Endometrium (tissue), 2 donors: ENCODE measurements around the gene REEP1.
A peak's percentile ranks its signal among the peaks of the same experiment; 100 is the strongest.

Experiments used
- FAIRE-seq: peaks from 2 replicates; lab custom pipeline; 2012; peaks lifted over from hg19 to GRCh38; lab: Jason Lieb, UNC
- donor health status: control.
- donor health status: control.

Gene REEP1

DNA sequence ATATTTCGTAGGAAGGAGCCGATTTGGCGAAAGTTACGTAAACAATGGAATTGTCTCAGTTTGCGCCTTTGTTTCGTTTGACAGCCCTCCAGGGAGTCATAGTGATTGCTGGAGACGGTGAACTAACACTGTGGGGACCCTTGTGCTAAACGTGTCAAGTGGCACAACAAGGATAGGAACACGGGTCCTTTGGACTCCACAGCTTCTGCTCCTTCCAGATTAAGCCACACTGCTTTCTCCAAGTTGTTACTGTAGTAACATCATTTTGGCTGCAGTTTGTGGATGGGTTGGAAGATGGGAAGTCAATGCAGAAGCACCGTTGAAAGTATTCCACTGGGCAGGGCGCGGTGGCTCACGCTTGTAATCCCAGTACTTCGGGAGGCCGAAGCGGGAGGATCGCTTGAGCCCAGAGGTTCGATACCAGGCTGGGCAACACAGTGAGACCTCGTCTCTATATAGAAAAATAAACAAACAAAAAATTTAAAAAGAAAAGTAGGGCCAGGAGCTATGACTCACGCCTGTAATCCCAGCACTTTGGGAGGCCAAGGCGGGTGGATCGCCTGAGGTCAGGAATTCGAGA, 141.5 kb downstream of the REEP1 start:
- no peak for FAIRE-seq

DNA sequence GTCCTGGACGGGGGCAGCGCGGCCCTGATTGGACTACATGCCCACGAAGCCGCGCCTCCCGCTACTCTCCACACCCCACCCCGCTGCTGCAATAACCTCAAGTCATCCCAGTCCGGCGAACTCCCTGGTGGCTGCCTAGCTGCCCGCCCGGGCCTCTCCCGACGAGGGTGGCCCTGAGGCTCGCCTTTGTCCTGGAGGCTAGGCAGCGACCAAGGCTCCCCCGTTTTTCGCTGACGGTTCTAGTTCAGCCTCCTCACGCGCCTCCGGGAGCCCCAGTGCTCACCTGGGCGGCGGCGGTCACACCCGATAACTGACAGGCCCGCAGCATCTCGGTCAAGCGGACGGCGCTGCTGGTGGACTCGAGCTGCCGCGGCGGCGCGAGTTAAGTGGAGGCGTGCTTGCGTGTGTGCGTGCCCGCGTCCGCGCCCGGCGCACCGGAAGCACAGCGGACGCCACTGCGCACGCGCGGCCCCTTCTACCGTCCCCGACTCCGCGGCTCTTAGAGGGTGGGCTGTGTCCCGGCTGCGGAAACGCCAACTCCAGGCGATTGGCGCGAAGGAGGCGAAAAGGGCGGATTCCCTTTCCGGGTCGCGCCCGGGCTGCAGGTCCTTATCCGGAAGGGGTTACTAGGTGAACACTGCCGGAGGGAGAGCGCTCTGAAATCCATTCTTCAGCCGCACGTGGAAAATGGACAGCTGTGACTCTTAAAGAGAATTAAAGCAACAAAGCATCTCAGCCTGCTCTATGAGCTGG, 142.2 kb downstream of the REEP1 start, which contains the start of gene IMMT:
TSS of gene IMMT (minus strand) at position 408 of the 753 bp plus-strand sequence. CDS start at position 328, 80 bp downstream.
- FAIRE-seq: no peak

GRCh38 chr2:86194751-86195054, 142.7 kb downstream of the REEP1 start:
- FAIRE-seq: peak; percentile 77

DNA sequence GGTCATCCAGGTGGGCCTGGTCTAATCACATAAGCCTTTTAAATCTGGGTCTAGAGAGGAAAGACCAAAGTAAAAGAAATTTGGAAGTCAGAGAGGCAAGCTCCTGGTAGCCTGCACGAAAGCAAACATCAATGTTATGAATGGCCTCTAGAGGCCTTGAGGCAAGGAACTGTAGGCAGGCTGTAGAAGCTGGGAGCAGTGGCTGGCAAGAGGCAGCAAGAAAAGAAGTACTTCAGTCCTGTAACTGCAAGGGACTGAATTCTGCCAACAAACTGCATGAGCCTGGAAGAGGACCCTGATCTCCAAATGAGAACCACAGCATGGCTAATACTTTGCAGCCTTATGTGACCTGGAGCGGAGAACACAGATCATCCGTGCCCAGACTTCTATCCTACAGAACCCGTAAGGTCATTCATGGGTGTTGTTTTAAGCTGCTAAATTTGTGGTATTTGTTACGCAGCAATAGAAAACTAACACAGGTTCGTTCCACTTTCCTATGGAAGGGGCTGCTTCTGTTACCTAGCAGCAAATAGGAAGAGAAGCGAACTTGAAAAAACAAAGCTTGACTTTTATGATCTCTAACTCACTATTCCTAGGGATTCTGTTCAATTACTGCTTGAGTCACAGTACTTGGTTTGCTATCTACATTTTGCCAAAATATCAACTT, 143.4 kb downstream of the REEP1 start:
- FAIRE-seq: no peak

DNA sequence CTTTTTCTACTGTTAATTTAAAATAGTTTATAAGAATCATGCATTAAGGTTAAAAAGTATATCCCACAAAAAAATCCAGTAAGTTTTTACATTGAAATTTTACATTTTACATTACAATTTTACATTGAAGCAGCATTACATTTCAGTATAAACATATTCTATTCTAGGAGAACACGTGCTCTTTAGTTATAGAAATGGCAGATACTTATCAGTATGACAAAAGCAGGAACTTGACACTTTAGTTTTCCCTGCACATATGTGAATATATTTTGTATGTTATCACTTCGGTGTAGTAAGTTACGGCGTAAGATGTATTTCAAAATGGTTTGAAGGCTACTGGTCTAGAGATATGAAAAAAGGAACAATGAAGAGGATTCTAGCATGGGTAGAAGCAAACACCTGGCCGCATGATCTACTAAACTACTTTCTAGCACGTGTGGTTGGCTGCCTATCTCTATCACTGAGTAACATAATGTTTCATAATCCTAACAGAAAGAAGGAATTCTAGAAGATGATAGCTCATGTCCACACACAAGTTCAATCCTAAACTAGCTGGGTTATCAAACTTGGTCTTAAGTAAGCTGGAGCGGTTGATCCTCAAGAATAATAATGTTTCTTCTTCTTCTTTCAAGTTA, 147.5 kb downstream of the REEP1 start:
- FAIRE-seq: no peak

- FAIRE-seq: no peak
Measured at GRCh38 chr2:86186431-86186830, 151.0 kb downstream of the REEP1 start.

GRCh38 chr2:86185517-86186212, 151.8 kb downstream of the REEP1 start:
- no peak for FAIRE-seq

GRCh38 chr2:86176597-86176996, 160.8 kb downstream of the REEP1 start:
- no peak for FAIRE-seq

- no peak for FAIRE-seq
Measured at GRCh38 chr2:86175828-86176227, 161.6 kb downstream of the REEP1 start.

DNA sequence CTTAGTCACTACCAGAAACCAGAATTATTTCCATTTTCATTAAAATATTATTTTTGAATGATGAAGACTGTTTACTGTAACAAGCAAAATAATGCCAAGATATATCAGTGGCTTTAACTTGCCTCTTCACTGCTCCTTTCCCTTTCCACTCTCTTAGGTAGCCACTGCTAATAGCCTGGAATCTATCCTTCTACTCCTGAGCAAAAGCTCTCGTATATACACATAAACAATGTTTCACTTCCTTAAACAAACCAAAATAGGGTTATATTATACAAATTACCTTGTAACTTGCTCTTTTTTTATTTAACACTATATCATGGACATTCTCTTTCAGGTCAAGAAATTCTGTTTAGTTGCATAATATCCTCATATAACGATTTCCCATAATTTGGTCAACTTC, 163.0 kb downstream of the REEP1 start:
- FAIRE-seq: no peak

DNA sequence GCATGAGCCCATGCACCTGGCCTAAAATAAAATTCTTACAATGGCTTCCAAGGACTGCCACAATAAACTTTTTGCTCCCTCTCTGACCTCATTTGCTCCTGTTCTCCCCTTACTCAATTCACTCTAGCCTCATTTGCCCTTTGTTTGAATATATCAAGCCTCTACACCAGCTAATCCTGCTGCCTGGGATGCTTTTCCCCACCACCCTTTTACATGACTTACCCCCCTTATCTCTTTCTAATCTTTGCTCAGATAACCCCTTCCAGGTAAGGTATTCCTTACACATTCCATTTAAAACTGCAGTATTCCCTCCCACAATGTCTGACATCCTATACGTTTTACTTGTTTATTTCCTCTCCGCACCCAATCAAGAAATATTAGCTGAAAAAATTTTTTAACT, 164.8 kb downstream of the REEP1 start:
- no peak for FAIRE-seq

DNA sequence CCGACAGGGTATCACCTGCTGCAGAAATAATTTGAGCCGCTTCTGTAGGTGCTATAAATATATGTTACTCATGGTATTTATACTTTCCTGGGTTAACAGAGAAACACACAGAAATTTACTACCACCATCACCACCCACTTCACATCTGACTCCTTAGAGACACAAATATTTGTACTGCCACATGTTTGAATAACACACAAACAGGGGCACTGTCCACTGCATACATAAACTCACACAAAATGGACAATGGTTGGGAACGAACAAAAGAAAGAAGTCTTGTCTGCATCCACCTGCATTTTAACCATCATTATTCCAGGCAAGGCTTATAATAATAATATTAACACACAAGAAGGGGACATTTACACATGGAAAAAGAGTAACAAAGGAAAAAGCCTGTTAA, 166.1 kb downstream of the REEP1 start:
- no peak for FAIRE-seq

- FAIRE-seq: no peak
Measured at GRCh38 chr2:86170449-86170848, 167.0 kb downstream of the REEP1 start.
